ENCODE measurements around the gene GJA1. TPM values are rescaled to one million over a fixed set of nuclear protein-coding genes. Genes with fewer than 3 reads are reported as not detected.

Gene GJA1
- total and polyA plus RNA-seq, 2 of the 13 experiments (the other 11 are each of a cell fraction or from before 2014, with no cell fraction given): not detected

GRCh38 chr6:121436960-121437850, 1.8 kb downstream of the GJA1 start:
- H3K4me1 ChIP-seq (ENCODE audit: insufficient read depth, low read length): no peaks in the 10 kb centered on the region
- in situ Hi-C loops (cut with HindIII; ENCODE audit: extremely low pct_ligation_motif_present, low pct_unique_long_range_greater_than_20kb) (loop anchor here (10.0 kb wide), 1 partner anchor 408 kb away; no protein-coding TSS in a partner anchor), intact Hi-C loops (cut with micrococcal nuclease; ENCODE audit: unreplicated experiment) (no loop called here)
- no peak overlapping the region for H3K4me2 ChIP-seq (ENCODE audit: low read depth, low read length)
- ChIA-PET POLR2A (no interaction called here), CTCF (ENCODE audit: low intra/inter-chr PET ratio, low total read pairs) (no interaction called here)
- TF ChIP-seq FOXM1 (CRISPR knock-in tag; IDR thresholded peaks at IDR 0.05) (no peak), CREB1 (IDR thresholded peaks at IDR 0.05) (0 out of 2 replicates have a peak, but pooled peaks have one; percentile 10), CREB1 (CRISPR knock-in tag; IDR thresholded peaks at IDR 0.05) (no peak), STAG1 (CRISPR knock-in tag; IDR thresholded peaks at IDR 0.05) (no peak)
- H3K79me2 ChIP-seq (ENCODE audit: insufficient read depth, low read length): no peaks in the 10 kb centered on the region
- no peak overlapping the region for H3K27ac ChIP-seq (ENCODE audit: extremely low read length, insufficient read depth, low read length)
- no peaks in the 10 kb centered on the region for H3K9me3 ChIP-seq (ENCODE audit: low read length)
- ATAC-seq (no peak), DNase-seq (ENCODE audit: low spot score) (no peak), FAIRE-seq (no peak)
- no TSS peak for BruUV-seq (replicated peaks)
- H4K20me1 ChIP-seq (ENCODE audit: insufficient read depth, low read length): no peaks in the 10 kb centered on the region
- 54% methylated on average over 45 of the region's 45 CpGs for WGBS (ENCODE audit: low lambda C conversion rate)
- no peak overlapping the region for H2AFZ ChIP-seq (ENCODE audit: low read length)
- H3K4me3 ChIP-seq (replicated peaks in 1 of 3; ENCODE audit: insufficient read depth in 1 of 3, low read depth in 2 of 3, low read length in 3 of 3): no peak overlapping the region
- no peaks in the 10 kb centered on the region for H3K36me3 ChIP-seq (replicated peaks in 1 of 2; ENCODE audit: control insufficient read depth in 1 of 2, insufficient read depth in 2 of 2, low read length in 2 of 2)
- H3K27me3 ChIP-seq (ENCODE audit: control insufficient read depth in 1 of 2, insufficient read depth in 2 of 2, low read length in 2 of 2): peaks cover 0 to 25% of the 10 kb centered on the region in 2 experiments; a peak in 3 of 5 replicates
- no peak overlapping the region for H3K9ac ChIP-seq (ENCODE audit: insufficient read depth, low read depth, low read length)

DNA sequence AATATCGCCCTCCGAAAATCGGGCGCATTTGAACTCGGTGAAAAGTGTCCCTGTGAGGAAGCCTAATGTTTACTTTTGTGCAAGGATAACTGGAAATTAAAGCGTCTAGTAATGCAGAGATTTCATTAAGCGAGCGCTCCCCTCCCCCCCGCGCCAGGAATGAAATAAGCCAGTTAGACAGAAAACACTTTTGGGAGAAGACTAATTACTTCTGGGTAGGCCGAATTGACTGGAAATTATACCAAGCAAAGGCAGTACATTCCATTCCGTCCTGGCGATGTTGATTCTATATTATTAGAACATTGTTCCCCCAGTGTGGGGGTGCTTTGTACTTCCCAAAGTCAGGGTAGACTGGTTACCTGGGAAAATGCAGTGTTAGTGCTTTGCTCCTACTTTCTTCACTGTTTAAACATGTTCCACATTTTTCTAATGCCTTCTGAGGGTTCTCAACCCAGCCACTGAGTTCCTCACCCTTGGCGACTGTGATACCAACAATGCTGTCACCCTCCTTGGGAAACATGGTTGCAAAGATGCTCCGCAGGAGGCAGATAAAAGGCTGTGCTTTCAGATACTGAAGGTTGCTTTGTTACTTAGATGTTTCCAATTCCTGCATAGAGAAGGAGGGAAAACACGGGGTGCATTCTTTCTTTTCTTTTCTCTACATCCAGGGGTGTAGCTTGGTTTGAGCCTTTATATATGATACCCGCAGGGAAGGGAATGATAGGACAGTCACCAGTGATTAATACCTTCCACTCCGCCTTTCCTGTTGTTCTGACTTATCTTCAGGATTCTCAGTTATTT, 2.6 kb downstream of the GJA1 start:
- DNase-seq (ENCODE audit: low spot score): no peak
- 48% methylated on average over 18 of the region's 18 CpGs for WGBS (ENCODE audit: low lambda C conversion rate)
- H3K4me2 ChIP-seq (ENCODE audit: low read depth, low read length): no peak overlapping the region
- no peak overlapping the region for H2AFZ ChIP-seq (ENCODE audit: low read length)
- TF ChIP-seq MEIS1 (CRISPR knock-in tag; IDR thresholded peaks at IDR 0.05; ENCODE audit: borderline replicate concordance) (no peak), ZNF614 (CRISPR knock-in tag; IDR thresholded peaks at IDR 0.05; ENCODE audit: borderline replicate concordance) (no peak)
- in situ Hi-C loops (cut with HindIII; ENCODE audit: extremely low pct_ligation_motif_present, low pct_unique_long_range_greater_than_20kb) (loop anchor here (10.0 kb wide), 1 partner anchor 407 kb away; no protein-coding TSS in a partner anchor), intact Hi-C loops (cut with micrococcal nuclease; ENCODE audit: unreplicated experiment) (no loop called here)
- no peak for ATAC-seq
- ChIA-PET POLR2A (no interaction called here), CTCF (ENCODE audit: low intra/inter-chr PET ratio, low total read pairs) (no interaction called here)
- no peaks in the 10 kb centered on the region for H3K9me3 ChIP-seq (ENCODE audit: low read length)
- BruUV-seq (replicated peaks): no TSS peak
- H3K36me3 ChIP-seq (replicated peaks in 1 of 2; ENCODE audit: control insufficient read depth in 1 of 2, insufficient read depth in 2 of 2, low read length in 2 of 2): no peaks in the 10 kb centered on the region
- no peaks in the 10 kb centered on the region for H3K4me1 ChIP-seq (ENCODE audit: insufficient read depth, low read length)
- H3K4me3 ChIP-seq (replicated peaks in 1 of 3; ENCODE audit: insufficient read depth in 1 of 3, low read depth in 2 of 3, low read length in 3 of 3): no peak overlapping the region
- no peak overlapping the region for H3K9ac ChIP-seq (ENCODE audit: insufficient read depth, low read depth, low read length)
- no peak overlapping the region for H3K27ac ChIP-seq (ENCODE audit: extremely low read length, insufficient read depth, low read length)
- FAIRE-seq: no peak
- no peaks in the 10 kb centered on the region for H3K79me2 ChIP-seq (ENCODE audit: insufficient read depth, low read length)
- H3K27me3 ChIP-seq (ENCODE audit: control insufficient read depth in 1 of 2, insufficient read depth in 2 of 2, low read length in 2 of 2): peaks cover 0 to 25% of the 10 kb centered on the region in 2 experiments; a peak in 3 of 5 replicates
- H4K20me1 ChIP-seq (ENCODE audit: insufficient read depth, low read length): no peaks in the 10 kb centered on the region
